H9 (cell line): ENCODE results near the gene EYA4. TPM values are rescaled to one million over a fixed set of nuclear protein-coding genes. Genes with fewer than 3 reads are reported as not detected.
A peak's percentile ranks its signal among the peaks of the same experiment; 100 is the strongest.

Source experiments
- DNase-seq: peaks from one replicate; pipeline ENCODE4 v3.0.0-alpha.2; 2017
- H2AFZ ChIP-seq: one replicate; pipeline ENCODE4 v1.6.1; 2013; ENCODE audit warnings: mild to moderate bottlenecking, low read length, control low read depth, moderate library complexity
- H2AK5ac ChIP-seq: 2 replicates; pipeline ENCODE4 v1.6.1; 2013; ENCODE audit warnings: low read length, control low read depth, mixed read lengths; ENCODE audit not compliant: insufficient read length
- H2BK120ac ChIP-seq: one replicate; pipeline ENCODE4 v1.6.1; 2013; ENCODE audit warnings: low read depth, mild to moderate bottlenecking, low read length, control low read depth, inconsistent platforms; ENCODE audit not compliant: poor library complexity, severe bottlenecking
- H2BK12ac ChIP-seq: 2 replicates; pipeline ENCODE4 v1.6.1; 2013; ENCODE audit warnings: low read length, control low read depth, mixed read lengths, low read depth; ENCODE audit not compliant: insufficient read length
- H2BK15ac ChIP-seq: 2 replicates; pipeline ENCODE4 v1.6.1; 2013; ENCODE audit warnings: low read depth, low read length, control low read depth
- H2BK20ac ChIP-seq: one replicate; pipeline ENCODE4 v1.6.1; 2013; ENCODE audit warnings: low read depth, mild to moderate bottlenecking, low read length, control low read depth, inconsistent platforms; ENCODE audit not compliant: poor library complexity, severe bottlenecking
- H2BK5ac ChIP-seq: 2 replicates; pipeline ENCODE4 v1.6.1; 2013; ENCODE audit warnings: low read length, control low read depth, mixed read lengths; ENCODE audit not compliant: insufficient read length
- H3K14ac ChIP-seq: 2 replicates; pipeline ENCODE4 v1.6.1; 2013; ENCODE audit warnings: low read length, control low read depth; ENCODE audit not compliant: insufficient read depth
- H3K18ac ChIP-seq: 2 replicates; pipeline ENCODE4 v1.6.1; 2013; ENCODE audit warnings: low read depth, mild to moderate bottlenecking, mixed read lengths, low read length, control low read depth; ENCODE audit not compliant: insufficient read length
- H3K23ac ChIP-seq: 2 replicates; pipeline ENCODE4 v1.6.1; 2013; ENCODE audit warnings: low read length, control low read depth, mixed read lengths, low read depth; ENCODE audit not compliant: insufficient read length
- H3K23me2 ChIP-seq: 2 replicates; pipeline ENCODE4 v1.6.1; 2013; ENCODE audit warnings: low read depth, mild to moderate bottlenecking, mixed read lengths, low read length, control low read depth; ENCODE audit not compliant: insufficient read length, poor library complexity, severe bottlenecking
- H3K27ac ChIP-seq: 2 replicates; pipeline ENCODE4 v1.5.1; 2013; ENCODE audit warnings: low read length, control low read depth, mixed read lengths, low read depth; ENCODE audit not compliant: insufficient read length
- H3K27me3 ChIP-seq: 2 replicates; pipeline ENCODE4 v1.6.1; 2013; ENCODE audit warnings: low read length, control low read depth, inconsistent platforms; ENCODE audit not compliant: insufficient read depth
- H3K4ac ChIP-seq: 2 replicates; pipeline ENCODE4 v1.6.1; 2013; ENCODE audit warnings: low read depth, mild to moderate bottlenecking, control low read depth, inconsistent platforms, low read length, moderate library complexity
- H3K4me1 ChIP-seq: 2 replicates; pipeline ENCODE4 v1.6.1; 2013; ENCODE audit warnings: low read length, control low read depth, inconsistent platforms; ENCODE audit not compliant: insufficient read depth
- H3K4me2 ChIP-seq: 2 replicates; pipeline ENCODE4 v1.6.1; 2013; ENCODE audit warnings: low read length, control low read depth, mixed read lengths; ENCODE audit not compliant: insufficient read length, insufficient read depth
- H3K56ac ChIP-seq: 2 replicates; pipeline ENCODE4 v1.6.1; 2013; ENCODE audit warnings: low read depth, mild to moderate bottlenecking, mixed read lengths, low read length, control low read depth; ENCODE audit not compliant: insufficient read length
- H3K79me1 ChIP-seq: 2 replicates; pipeline ENCODE4 v1.6.1; 2013; ENCODE audit warnings: low read depth, mild to moderate bottlenecking, moderate library complexity, low read length, control low read depth, inconsistent platforms; ENCODE audit not compliant: insufficient read depth, poor library complexity, severe bottlenecking
- H3K79me2 ChIP-seq: 2 replicates; pipeline ENCODE4 v1.6.1; 2013; ENCODE audit warnings: low read length, control low read depth, inconsistent platforms; ENCODE audit not compliant: insufficient read depth
- H3K9ac ChIP-seq: 2 replicates; pipeline ENCODE4 v1.6.1; 2013; ENCODE audit warnings: low read length, control low read depth, mixed read lengths; ENCODE audit not compliant: insufficient read length; ENCODE audit errors: extremely low read depth
- H3K9me3 ChIP-seq: one replicate; pipeline ENCODE4 v1.6.1; 2013; ENCODE audit warnings: low read depth, low read length, inconsistent platforms; ENCODE audit not compliant: control insufficient read depth
- H3T11ph ChIP-seq: one replicate; pipeline ENCODE4 v1.6.1; 2013; ENCODE audit warnings: mild to moderate bottlenecking, low read length, control low read depth, inconsistent platforms
- H4K20me1 ChIP-seq: one replicate; pipeline ENCODE4 v1.6.1; 2013; ENCODE audit not compliant: control insufficient read depth, insufficient read length, insufficient read depth
- H4K5ac ChIP-seq: 2 replicates; pipeline ENCODE4 v1.6.1; 2013; ENCODE audit warnings: low read depth, mild to moderate bottlenecking, mixed read lengths, low read length, control low read depth; ENCODE audit not compliant: insufficient read length
- H4K8ac ChIP-seq: replicated peaks from 2 replicates; pipeline ENCODE4 v1.6.1; 2013; ENCODE audit warnings: low read length, control low read depth, mixed read lengths, low read depth; ENCODE audit not compliant: insufficient read length
- H4K91ac ChIP-seq: 2 replicates; pipeline ENCODE4 v1.6.1; 2013; ENCODE audit warnings: low read depth, mild to moderate bottlenecking, moderate library complexity, mixed read lengths, low read length, control low read depth; ENCODE audit not compliant: insufficient read length
- H3K27ac Mint-ChIP-seq, 3 experiments: 2 replicates in 2 of 3; 3 replicates in 1 of 3; pipeline ENCODE4 v1.8.0; 2020 to 2021; ENCODE audit warnings: mixed read lengths in 3 of 3, mild to moderate bottlenecking in 1 of 3, moderate library complexity in 1 of 3
- H3K27me3 Mint-ChIP-seq: 2 replicates; pipeline ENCODE4 v1.8.0; 2021; ENCODE audit warnings: low read depth, mild to moderate bottlenecking, moderate library complexity, mixed read lengths
- H3K36me3 Mint-ChIP-seq, 3 experiments: 2 replicates in 2 of 3; 3 replicates in 1 of 3; pipeline ENCODE4 v1.8.0; 2020 to 2021; ENCODE audit warnings: low read depth in 3 of 3, mixed read lengths in 3 of 3; ENCODE audit not compliant: insufficient read depth in 1 of 3
- H3K4me1 Mint-ChIP-seq, 2 experiments: 2 replicates each; pipeline ENCODE4 v1.8.0; 2020; ENCODE audit warnings: mixed read lengths in 2 of 2
- H3K4me3 Mint-ChIP-seq, 2 experiments: 2 replicates in 1 of 2; 3 replicates in 1 of 2; pipeline ENCODE4 v1.8.0; 2020 to 2021; ENCODE audit warnings: mild to moderate bottlenecking in 2 of 2, mixed read lengths in 2 of 2, moderate library complexity in 1 of 2
- H3K9me3 Mint-ChIP-seq, 2 experiments: 2 replicates in 1 of 2; 3 replicates in 1 of 2; pipeline ENCODE4 v1.8.0; 2020; ENCODE audit warnings: mild to moderate bottlenecking in 2 of 2, mixed read lengths in 2 of 2, moderate library complexity in 1 of 2
- CTCF ChIP-seq: fragments of 200-600 bp; sonication (generic); conservative IDR thresholded peaks from 3 replicates; pipeline ENCODE4 v1.8.0; 2021; ENCODE audit warnings: antibody characterized with exemption, mild to moderate bottlenecking
- WGBS: extraction: QIAGEN DNeasy Blood & Tissue Kit; methylation state at CpG from one replicate; pipeline ENCODE4 v1.1.7; 2013; ENCODE audit warnings: missing lambda C conversion rate, low lambda C conversion rate, mixed read lengths; ENCODE audit not compliant: insufficient read length; ENCODE audit errors: extremely low coverage; 5-methylcytosine and 5-hydroxymethylcytosine counted together
- total RNA-seq: library from RNA; stranded (reverse); gene quantifications from 2 replicates; pipeline ENCODE4 v1.2.1, GENCODE V29; 2021

Gene EYA4
- total RNA-seq, 1 experiment from 2014 or later = 0.26 TPM

- H4K8ac ChIP-seq = no peak overlapping the region
- no peak overlapping the region for H3K23ac ChIP-seq
- H3K27me3 ChIP-seq = no peaks in the 10 kb centered on the region
- no peak overlapping the region for H4K91ac ChIP-seq
- no peak overlapping the region for H3K27ac ChIP-seq
- no peak overlapping the region for H3T11ph ChIP-seq
- no CpG with 5 or more reads among the region's 3 CpGs for WGBS
- H3K36me3 Mint-ChIP-seq = no peaks in the 10 kb centered on the region
- no peaks in the 10 kb centered on the region for H3K79me2 ChIP-seq
- no peak overlapping the region for H2BK12ac ChIP-seq
- H3K56ac ChIP-seq = no peak overlapping the region
- no peak overlapping the region for H3K4ac ChIP-seq
- peaks cover 18 to 29% of the 10 kb centered on the region in 2 experiments for H3K4me1 Mint-ChIP-seq
- H3K23me2 ChIP-seq = peaks cover 2% of the 10 kb centered on the region
- no peak overlapping the region for H3K9ac ChIP-seq
- no peaks in the 10 kb centered on the region for H3K79me1 ChIP-seq
- DNase-seq = no peak
- no peak overlapping the region for H3K18ac ChIP-seq
- H3K4me3 Mint-ChIP-seq = no peak overlapping the region
- H3K9me3 ChIP-seq = no peaks in the 10 kb centered on the region
- no peak overlapping the region for H3K4me2 ChIP-seq
- no peak overlapping the region for H2AK5ac ChIP-seq
- H4K20me1 ChIP-seq = no peaks in the 10 kb centered on the region
- no peak overlapping the region for H2BK5ac ChIP-seq
- no peaks in the 10 kb centered on the region for H3K4me1 ChIP-seq
- no peak overlapping the region for H2AFZ ChIP-seq
- no peak overlapping the region for H2BK120ac ChIP-seq
- H3K27me3 Mint-ChIP-seq = no peaks in the 10 kb centered on the region
- no peak overlapping the region for H3K14ac ChIP-seq
- H4K5ac ChIP-seq = no peak overlapping the region
- H2BK20ac ChIP-seq = no peak overlapping the region
- H3K9me3 Mint-ChIP-seq = no peaks in the 10 kb centered on the region
- TF ChIP-seq CTCF = no peak
- peak overlapping the region in 1 of 3 experiments; percentile 90; a peak in 2 of 7 replicates for H3K27ac Mint-ChIP-seq
- H2BK15ac ChIP-seq = no peak overlapping the region
Measured at GRCh38 chr6:133407320-133408100, 166.4 kb downstream of the EYA4 start.
